DOHH2 (cell line): ENCODE data around the gene PAX2.

ENCODE experiments used
- H3F3A ChIP-seq: fragments of 200-600 bp; sonication (generic), shearing (Covaris generic); 2 replicates; pipeline ENCODE4 v1.6.0; 2016; ENCODE audit warnings: antibody characterized with exemption, mild to moderate bottlenecking; ENCODE audit not compliant: control insufficient read depth, insufficient read depth
- H3K27ac ChIP-seq: fragments of 200-600 bp; sonication (generic); 2 replicates; pipeline ENCODE4 v1.5.1; 2014; ENCODE audit warnings: low read depth, mild to moderate bottlenecking, low read length, moderate library complexity
- H3K27me3 ChIP-seq: fragments of 200-600 bp; sonication (generic); 2 replicates; pipeline ENCODE4 v1.6.1; 2014; ENCODE audit warnings: mild to moderate bottlenecking, low read length, mixed read lengths; ENCODE audit not compliant: control insufficient read depth
- H3K36me3 ChIP-seq: fragments of 200-600 bp; sonication (generic); 2 replicates; pipeline ENCODE4 v1.6.1; 2014; ENCODE audit warnings: mild to moderate bottlenecking, low read length, moderate library complexity, mixed read lengths; ENCODE audit not compliant: control insufficient read depth
- H3K4me1 ChIP-seq: fragments of 200-600 bp; sonication (generic); 2 replicates; pipeline ENCODE4 v1.6.1; 2014; ENCODE audit warnings: mild to moderate bottlenecking, low read length, mixed read lengths; ENCODE audit not compliant: control insufficient read depth
- H3K4me2 ChIP-seq: fragments of 200-600 bp; sonication (generic); 2 replicates; pipeline ENCODE4 v1.6.0; 2014; ENCODE audit warnings: mild to moderate bottlenecking, low read length, moderate library complexity
- H3K4me3 ChIP-seq: fragments of 200-600 bp; sonication (generic); 2 replicates; pipeline ENCODE4 v1.5.1; 2014; ENCODE audit warnings: mild to moderate bottlenecking, low read length, mixed read lengths
- H3K79me2 ChIP-seq: fragments of 200-600 bp; sonication (generic); 2 replicates; pipeline ENCODE4 v1.6.1; 2014; ENCODE audit warnings: mild to moderate bottlenecking, low read length, mixed read lengths; ENCODE audit not compliant: control insufficient read depth
- H3K9me2 ChIP-seq: fragments of 200-600 bp; sonication (generic); replicated peaks from 2 replicates; pipeline ENCODE4 v1.6.1; 2014; ENCODE audit warnings: mild to moderate bottlenecking, low read length, mixed read lengths; ENCODE audit not compliant: control insufficient read depth
- H3K9me3 ChIP-seq: fragments of 200-600 bp; sonication (generic); 2 replicates; pipeline ENCODE4 v1.6.1; 2014; ENCODE audit warnings: antibody characterized with exemption, low read length, mixed read lengths; ENCODE audit not compliant: control insufficient read depth, insufficient read depth
- H4K20me1 ChIP-seq: fragments of 200-600 bp; sonication (generic); 2 replicates; pipeline ENCODE4 v1.6.0; 2014; ENCODE audit warnings: low read depth, mild to moderate bottlenecking, antibody characterized with exemption, low read length, moderate library complexity; ENCODE audit not compliant: control insufficient read depth, insufficient read depth
- EZH2phosphoT487 ChIP-seq: fragments of 200-600 bp; sonication (generic); IDR thresholded peaks from 2 replicates; pipeline ENCODE4 v1.6.1; 2017; ENCODE audit warnings: borderline replicate concordance, mild to moderate bottlenecking, antibody characterized with exemption, low read length, moderate library complexity, mixed read lengths
- TF ChIP-seq, protein P1 (sequence below): fragments of 200-600 bp; sonication (generic); IDR thresholded peaks from one replicate; pipeline ENCODE4 v1.5.1; 2014; ENCODE audit warnings: antibody characterized with exemption, mild to moderate bottlenecking, low read depth, low read length; ENCODE audit not compliant: poor library complexity, severe bottlenecking

Gene PAX2

DNA sequence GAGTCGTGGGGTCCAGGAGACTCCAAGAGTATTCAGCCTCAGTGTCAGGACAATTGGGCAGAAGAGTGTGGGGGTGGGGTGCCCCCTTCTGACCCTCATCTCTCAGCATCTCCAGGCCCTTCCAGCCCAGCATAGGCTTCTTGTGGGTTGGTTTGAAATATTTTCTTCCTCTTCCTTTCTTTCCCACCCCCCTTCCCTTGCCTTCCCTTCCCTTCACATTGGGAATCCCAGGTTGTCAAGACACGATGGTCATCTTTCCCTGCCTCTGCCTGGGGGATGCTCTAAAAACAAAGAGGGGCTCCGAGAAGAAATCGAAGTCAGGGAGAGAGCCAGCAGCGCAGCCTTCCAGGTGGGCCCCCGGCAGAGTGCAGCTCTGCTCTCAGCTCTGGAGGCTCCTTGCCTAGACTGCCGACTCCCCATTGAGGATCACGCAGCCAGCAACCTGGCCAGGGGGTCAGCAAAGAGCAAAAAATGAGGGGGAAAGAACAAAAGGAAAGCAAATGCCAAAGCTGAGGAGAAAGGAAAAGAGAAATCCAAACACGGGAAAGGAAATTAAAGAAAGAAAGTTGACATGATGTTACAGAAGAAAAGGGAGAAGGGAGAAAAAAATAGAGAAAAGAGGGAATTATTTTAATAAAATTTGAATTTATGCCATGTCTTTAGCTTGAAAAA, 1.5 kb downstream of the PAX2 start:
- no peak overlapping the region for H3K27ac ChIP-seq
- H3F3A ChIP-seq, result no peaks in the 10 kb centered on the region
- no peaks in the 10 kb centered on the region for H3K9me2 ChIP-seq
- no peaks in the 10 kb centered on the region for H4K20me1 ChIP-seq
- peaks cover 94% of the 10 kb centered on the region for H3K27me3 ChIP-seq
- H3K4me3 ChIP-seq, result no peak overlapping the region
- H3K4me2 ChIP-seq, result no peak overlapping the region
- H3K9me3 ChIP-seq, result no peaks in the 10 kb centered on the region
- H3K36me3 ChIP-seq, result no peaks in the 10 kb centered on the region
- no peak; the same call in 1 of the 2 replicates for TF ChIP-seq EZH2phosphoT487
- TF ChIP-seq, protein P1, sequence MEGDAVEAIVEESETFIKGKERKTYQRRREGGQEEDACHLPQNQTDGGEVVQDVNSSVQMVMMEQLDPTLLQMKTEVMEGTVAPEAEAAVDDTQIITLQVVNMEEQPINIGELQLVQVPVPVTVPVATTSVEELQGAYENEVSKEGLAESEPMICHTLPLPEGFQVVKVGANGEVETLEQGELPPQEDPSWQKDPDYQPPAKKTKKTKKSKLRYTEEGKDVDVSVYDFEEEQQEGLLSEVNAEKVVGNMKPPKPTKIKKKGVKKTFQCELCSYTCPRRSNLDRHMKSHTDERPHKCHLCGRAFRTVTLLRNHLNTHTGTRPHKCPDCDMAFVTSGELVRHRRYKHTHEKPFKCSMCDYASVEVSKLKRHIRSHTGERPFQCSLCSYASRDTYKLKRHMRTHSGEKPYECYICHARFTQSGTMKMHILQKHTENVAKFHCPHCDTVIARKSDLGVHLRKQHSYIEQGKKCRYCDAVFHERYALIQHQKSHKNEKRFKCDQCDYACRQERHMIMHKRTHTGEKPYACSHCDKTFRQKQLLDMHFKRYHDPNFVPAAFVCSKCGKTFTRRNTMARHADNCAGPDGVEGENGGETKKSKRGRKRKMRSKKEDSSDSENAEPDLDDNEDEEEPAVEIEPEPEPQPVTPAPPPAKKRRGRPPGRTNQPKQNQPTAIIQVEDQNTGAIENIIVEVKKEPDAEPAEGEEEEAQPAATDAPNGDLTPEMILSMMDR, result no peak
- no peaks in the 10 kb centered on the region for H3K79me2 ChIP-seq
- no peaks in the 10 kb centered on the region for H3K4me1 ChIP-seq

DNA sequence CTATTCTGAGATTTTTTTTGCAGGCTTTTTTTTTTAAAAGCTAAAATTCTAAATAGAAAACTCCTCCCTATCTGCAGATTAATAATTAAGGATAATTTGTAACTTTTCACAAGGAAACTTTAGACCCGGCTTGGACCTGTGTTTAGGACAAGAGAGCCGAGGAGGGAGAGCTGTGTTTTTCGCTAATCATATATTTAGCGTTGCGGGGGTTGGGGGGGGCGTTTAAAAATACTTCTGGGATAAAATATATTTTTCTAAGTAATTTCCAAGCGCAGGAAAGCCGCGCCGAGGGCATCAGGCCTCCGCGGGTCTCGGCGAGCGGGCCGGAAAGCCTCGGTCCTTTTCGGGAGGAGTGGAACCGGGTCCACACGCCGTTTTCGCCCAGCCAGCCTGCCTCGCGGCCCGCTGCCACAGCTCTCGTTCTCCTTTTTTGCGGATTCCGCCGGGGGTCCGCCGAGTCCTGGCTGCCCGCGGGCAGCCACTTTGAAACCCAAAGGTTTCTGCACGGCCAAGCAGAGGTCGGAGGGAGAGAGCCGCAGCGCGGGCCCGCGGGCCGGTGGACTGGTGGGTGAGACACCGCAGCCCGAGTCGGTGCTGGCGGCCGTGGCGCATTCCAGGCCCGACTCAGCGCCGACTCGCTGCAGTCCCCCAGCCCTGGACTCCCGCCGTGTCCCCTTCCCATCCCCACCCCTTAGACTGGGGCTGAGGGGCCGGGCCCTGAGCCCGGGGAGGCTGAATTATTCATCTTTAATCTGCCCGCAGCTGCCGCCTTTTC, 2.3 kb downstream of the PAX2 start:
- no peaks in the 10 kb centered on the region for H3K9me3 ChIP-seq
- H3K79me2 ChIP-seq, result no peaks in the 10 kb centered on the region
- H3K27ac ChIP-seq, result no peak overlapping the region
- TF ChIP-seq, protein P1, result no peak
- TF ChIP-seq EZH2phosphoT487, result peak; percentile 75
- H3K4me1 ChIP-seq, result no peaks in the 10 kb centered on the region
- H3K9me2 ChIP-seq, result no peaks in the 10 kb centered on the region
- H3K36me3 ChIP-seq, result no peaks in the 10 kb centered on the region
- H3K4me2 ChIP-seq, result no peak overlapping the region
- no peaks in the 10 kb centered on the region for H3F3A ChIP-seq
- no peaks in the 10 kb centered on the region for H4K20me1 ChIP-seq
- peaks cover 94% of the 10 kb centered on the region for H3K27me3 ChIP-seq
- no peak overlapping the region for H3K4me3 ChIP-seq

DNA sequence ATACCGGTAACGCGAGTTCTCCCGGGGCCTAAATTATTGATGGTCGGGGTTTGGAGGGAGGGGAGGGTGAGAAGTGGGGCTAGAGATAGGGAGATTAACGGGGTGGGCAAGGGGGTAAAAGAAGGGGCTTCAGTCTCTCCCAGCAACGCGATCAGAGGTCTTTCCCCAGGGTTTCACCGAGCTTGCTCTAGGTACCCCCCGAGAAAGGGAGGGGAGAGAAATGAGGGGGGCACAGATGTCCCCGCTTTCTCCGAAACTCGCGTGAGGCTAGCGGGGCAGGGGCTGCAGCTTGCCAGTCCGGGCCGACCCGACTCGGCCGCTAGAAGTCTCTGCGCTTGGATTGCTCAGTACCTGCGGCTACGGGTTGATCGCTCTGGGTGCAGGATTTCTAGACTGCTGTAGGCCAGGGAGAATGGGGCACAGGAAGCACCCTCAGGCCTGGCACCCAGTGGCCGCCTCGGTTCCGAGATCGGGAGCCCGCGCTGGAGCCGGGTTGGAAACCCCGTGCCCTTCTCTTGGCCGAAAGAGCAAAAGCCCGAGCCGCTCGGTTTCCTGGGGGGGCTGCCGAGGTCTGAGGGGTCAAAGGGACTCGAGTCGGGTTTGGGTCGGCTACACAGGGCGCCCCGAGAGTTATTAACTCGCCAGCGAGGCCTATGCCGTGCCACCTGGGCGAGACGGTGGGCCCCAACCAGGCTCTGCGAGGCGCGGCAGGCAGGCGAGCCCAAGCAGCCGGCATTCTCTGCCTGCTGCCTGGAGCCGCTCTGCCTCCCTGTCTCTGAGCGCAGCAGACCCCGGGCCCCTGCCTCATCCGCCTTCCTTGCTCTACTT, 3.1 kb downstream of the PAX2 start:
- Histone ChIP-seq H3K79me2 (no peaks in the 10 kb centered on the region), H3K9me2 (no peaks in the 10 kb centered on the region), H3K27me3 (peaks cover 90% of the 10 kb centered on the region), H4K20me1 (no peaks in the 10 kb centered on the region), H3K4me2 (no peak overlapping the region), H3K27ac (no peak overlapping the region), H3K36me3 (no peaks in the 10 kb centered on the region), H3K9me3 (no peaks in the 10 kb centered on the region), H3F3A (no peaks in the 10 kb centered on the region), H3K4me3 (no peak overlapping the region), H3K4me1 (no peaks in the 10 kb centered on the region)
- no peak for TF ChIP-seq EZH2phosphoT487
- TF ChIP-seq, protein P1, result no peak
